ENCODE data around the gene URM1. TPM values are rescaled to one million over a fixed set of nuclear protein-coding genes. Genes with fewer than 3 reads are reported as not detected.

Gene URM1
- total RNA-seq, 2 donors from 2014 or later, result 25.3 to 71.8 TPM

- ATAC-seq (ENCODE audit: insufficient number of reproducible peaks, low FRiP score, low read depth), result no peak
- no peak for DNase-seq (ENCODE audit: low spot score)
- Histone ChIP-seq H3K4me1 (ENCODE audit: control insufficient read depth in 1 of 2, low read depth in 2 of 2) (no peaks in the 10 kb centered on the region), H3K4me3 (no peak overlapping the region), H3K36me3 (peaks cover 42% of the 10 kb centered on the region), H3K27ac (no peak overlapping the region), H3K9me3 (no peaks in the 10 kb centered on the region), H3K27me3 (replicated peaks; ENCODE audit: insufficient read depth) (no peaks in the 10 kb centered on the region)
- TF ChIP-seq, protein P1, sequence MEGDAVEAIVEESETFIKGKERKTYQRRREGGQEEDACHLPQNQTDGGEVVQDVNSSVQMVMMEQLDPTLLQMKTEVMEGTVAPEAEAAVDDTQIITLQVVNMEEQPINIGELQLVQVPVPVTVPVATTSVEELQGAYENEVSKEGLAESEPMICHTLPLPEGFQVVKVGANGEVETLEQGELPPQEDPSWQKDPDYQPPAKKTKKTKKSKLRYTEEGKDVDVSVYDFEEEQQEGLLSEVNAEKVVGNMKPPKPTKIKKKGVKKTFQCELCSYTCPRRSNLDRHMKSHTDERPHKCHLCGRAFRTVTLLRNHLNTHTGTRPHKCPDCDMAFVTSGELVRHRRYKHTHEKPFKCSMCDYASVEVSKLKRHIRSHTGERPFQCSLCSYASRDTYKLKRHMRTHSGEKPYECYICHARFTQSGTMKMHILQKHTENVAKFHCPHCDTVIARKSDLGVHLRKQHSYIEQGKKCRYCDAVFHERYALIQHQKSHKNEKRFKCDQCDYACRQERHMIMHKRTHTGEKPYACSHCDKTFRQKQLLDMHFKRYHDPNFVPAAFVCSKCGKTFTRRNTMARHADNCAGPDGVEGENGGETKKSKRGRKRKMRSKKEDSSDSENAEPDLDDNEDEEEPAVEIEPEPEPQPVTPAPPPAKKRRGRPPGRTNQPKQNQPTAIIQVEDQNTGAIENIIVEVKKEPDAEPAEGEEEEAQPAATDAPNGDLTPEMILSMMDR (IDR thresholded peaks at IDR 0.05), result no peak
Measured at GRCh38 chr9:128349772-128350171, 21.4 kb upstream of the URM1 start.

DNA sequence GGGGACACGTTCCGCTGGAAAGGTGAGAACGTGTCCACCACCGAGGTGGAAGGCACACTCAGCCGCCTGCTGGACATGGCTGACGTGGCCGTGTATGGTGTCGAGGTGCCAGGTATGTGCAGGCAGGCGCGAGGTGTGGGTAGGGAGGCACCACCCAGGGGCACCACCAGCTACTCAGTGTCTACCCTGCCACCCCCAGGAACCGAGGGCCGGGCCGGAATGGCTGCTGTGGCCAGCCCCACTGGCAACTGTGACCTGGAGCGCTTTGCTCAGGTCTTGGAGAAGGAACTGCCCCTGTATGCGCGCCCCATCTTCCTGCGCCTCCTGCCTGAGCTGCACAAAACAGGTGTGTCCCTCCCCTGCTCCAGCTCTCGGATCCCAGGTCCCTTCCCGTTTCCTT is 15.7 kb upstream of the URM1 start:
- H3K4me1 ChIP-seq (ENCODE audit: control insufficient read depth in 1 of 2, low read depth in 2 of 2), result no peaks in the 10 kb centered on the region
- no peak for DNase-seq (ENCODE audit: low spot score)
- H3K4me3 ChIP-seq, result no peak overlapping the region
- H3K27ac ChIP-seq, result no peak overlapping the region
- TF ChIP-seq, protein P1 (IDR thresholded peaks at IDR 0.05), result no peak
- peaks cover 19% of the 10 kb centered on the region for H3K36me3 ChIP-seq
- H3K9me3 ChIP-seq, result no peaks in the 10 kb centered on the region
- H3K27me3 ChIP-seq (replicated peaks; ENCODE audit: insufficient read depth), result no peaks in the 10 kb centered on the region
- no peak for ATAC-seq (ENCODE audit: insufficient number of reproducible peaks, low FRiP score, low read depth)

GRCh38 chr9:128358090-128358489 is 13.1 kb upstream of the URM1 start:
- ATAC-seq (ENCODE audit: insufficient number of reproducible peaks, low FRiP score, low read depth) (no peak), DNase-seq (ENCODE audit: low spot score) (no peak)
- no peak overlapping the region for H3K27ac ChIP-seq
- no peak overlapping the region for H3K4me3 ChIP-seq
- peaks cover 0 to 7% of the 10 kb centered on the region in 2 donors for H3K4me1 ChIP-seq (ENCODE audit: control insufficient read depth in 1 of 2, low read depth in 2 of 2)
- no peaks in the 10 kb centered on the region for H3K9me3 ChIP-seq
- H3K36me3 ChIP-seq, result peaks cover 14% of the 10 kb centered on the region
- H3K27me3 ChIP-seq (replicated peaks; ENCODE audit: insufficient read depth), result no peaks in the 10 kb centered on the region
- TF ChIP-seq, protein P1 (IDR thresholded peaks at IDR 0.05), result no peak

DNA sequence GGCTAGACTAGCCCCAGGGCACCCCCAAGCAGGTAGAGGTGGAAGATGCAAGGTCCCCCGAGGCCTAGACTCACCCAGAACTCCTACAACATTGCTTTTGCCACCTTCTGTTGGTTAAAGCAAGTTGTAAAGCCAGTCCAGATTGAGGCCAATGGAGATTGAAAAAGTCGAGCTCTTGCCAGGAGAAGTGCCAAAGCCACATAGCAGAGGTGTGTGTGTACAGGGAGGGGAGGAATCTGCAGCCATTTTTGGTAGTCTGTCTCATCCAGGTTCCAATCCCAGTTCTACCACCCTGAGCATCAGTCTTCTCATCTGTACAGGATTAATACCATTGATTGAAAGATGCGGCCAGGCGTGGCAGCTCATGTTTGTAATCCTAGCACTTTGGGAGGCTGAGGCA is 12.3 kb upstream of the URM1 start:
- ATAC-seq (ENCODE audit: insufficient number of reproducible peaks, low FRiP score, low read depth), result no peak
- peaks cover 11% of the 10 kb centered on the region for H3K36me3 ChIP-seq
- no peak overlapping the region for H3K4me3 ChIP-seq
- peaks cover 0 to 7% of the 10 kb centered on the region in 2 donors for H3K4me1 ChIP-seq (ENCODE audit: control insufficient read depth in 1 of 2, low read depth in 2 of 2)
- TF ChIP-seq, protein P1 (IDR thresholded peaks at IDR 0.05), result no peak
- DNase-seq (ENCODE audit: low spot score), result no peak
- H3K9me3 ChIP-seq, result no peaks in the 10 kb centered on the region
- H3K27me3 ChIP-seq (replicated peaks; ENCODE audit: insufficient read depth), result no peaks in the 10 kb centered on the region
- H3K27ac ChIP-seq, result no peak overlapping the region

- TF ChIP-seq, protein P1 (IDR thresholded peaks at IDR 0.05), result no peak
- no peaks in the 10 kb centered on the region for H3K9me3 ChIP-seq
- H3K4me3 ChIP-seq, result no peak overlapping the region
- peak overlapping the region in 1 of 2 donors; percentile 69 for H3K27ac ChIP-seq
- ATAC-seq (ENCODE audit: insufficient number of reproducible peaks, low FRiP score, low read depth), result no peak
- DNase-seq (ENCODE audit: low spot score), result no peak
- H3K27me3 ChIP-seq (replicated peaks; ENCODE audit: insufficient read depth), result no peaks in the 10 kb centered on the region
- peaks cover 1% of the 10 kb centered on the region for H3K36me3 ChIP-seq
- peaks cover 4 to 18% of the 10 kb centered on the region in 2 donors for H3K4me1 ChIP-seq (ENCODE audit: control insufficient read depth in 1 of 2, low read depth in 2 of 2)
Measured at GRCh38 chr9:128360826-128361225, 10.3 kb upstream of the URM1 start.
